Type B pancreatic cell (in vitro differentiated cells): ENCODE data around the gene FOXF1. TPM values are rescaled to one million over a fixed set of nuclear protein-coding genes. Genes with fewer than 3 reads are reported as not detected.
A peak's percentile ranks its signal among the peaks of the same experiment; 100 is the strongest.

Experiments used
- DNase-seq: peaks from one replicate; pipeline ENCODE4 v3.0.0; 2021; ENCODE audit warnings: mixed read lengths; ENCODE audit not compliant: unreplicated experiment; ENCODE audit errors: extremely low spot score
- H3K27ac Mint-ChIP-seq: 2 replicates; pipeline ENCODE4 v1.8.0; 2021; ENCODE audit warnings: mild to moderate bottlenecking, mixed read lengths
- H3K27me3 Mint-ChIP-seq: 2 replicates; pipeline ENCODE4 v1.8.0; 2021; ENCODE audit warnings: mixed read lengths
- H3K36me3 Mint-ChIP-seq: 2 replicates; pipeline ENCODE4 v1.8.0; 2021; ENCODE audit warnings: mixed read lengths
- H3K4me1 Mint-ChIP-seq: one replicate; pipeline ENCODE4 v1.8.0; 2021; ENCODE audit warnings: mixed read lengths; ENCODE audit not compliant: unreplicated experiment
- H3K4me3 Mint-ChIP-seq: 2 replicates; pipeline ENCODE4 v1.8.0; 2021; ENCODE audit warnings: mild to moderate bottlenecking, mixed read lengths
- H3K9me3 Mint-ChIP-seq: 2 replicates; pipeline ENCODE4 v1.8.0; 2021; ENCODE audit warnings: mixed read lengths
- total RNA-seq: library from RNA; stranded (reverse); gene quantifications from 2 replicates; pipeline ENCODE4 v1.2.1, GENCODE V29; 2021; ENCODE audit warnings: low replicate concordance
- TF ChIP-seq, protein P1 (sequence below): fragments of 200-600 bp; sonication (generic); conservative IDR thresholded peaks from 2 replicates; pipeline ENCODE4 v1.5.0; 2021; ENCODE audit warnings: antibody characterized with exemption, mild to moderate bottlenecking

FOXF1 gene
- total RNA-seq, 1 donor from 2014 or later: 3.4 TPM

- TF ChIP-seq, protein P1, sequence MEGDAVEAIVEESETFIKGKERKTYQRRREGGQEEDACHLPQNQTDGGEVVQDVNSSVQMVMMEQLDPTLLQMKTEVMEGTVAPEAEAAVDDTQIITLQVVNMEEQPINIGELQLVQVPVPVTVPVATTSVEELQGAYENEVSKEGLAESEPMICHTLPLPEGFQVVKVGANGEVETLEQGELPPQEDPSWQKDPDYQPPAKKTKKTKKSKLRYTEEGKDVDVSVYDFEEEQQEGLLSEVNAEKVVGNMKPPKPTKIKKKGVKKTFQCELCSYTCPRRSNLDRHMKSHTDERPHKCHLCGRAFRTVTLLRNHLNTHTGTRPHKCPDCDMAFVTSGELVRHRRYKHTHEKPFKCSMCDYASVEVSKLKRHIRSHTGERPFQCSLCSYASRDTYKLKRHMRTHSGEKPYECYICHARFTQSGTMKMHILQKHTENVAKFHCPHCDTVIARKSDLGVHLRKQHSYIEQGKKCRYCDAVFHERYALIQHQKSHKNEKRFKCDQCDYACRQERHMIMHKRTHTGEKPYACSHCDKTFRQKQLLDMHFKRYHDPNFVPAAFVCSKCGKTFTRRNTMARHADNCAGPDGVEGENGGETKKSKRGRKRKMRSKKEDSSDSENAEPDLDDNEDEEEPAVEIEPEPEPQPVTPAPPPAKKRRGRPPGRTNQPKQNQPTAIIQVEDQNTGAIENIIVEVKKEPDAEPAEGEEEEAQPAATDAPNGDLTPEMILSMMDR: peak; percentile 7
- Mint-ChIP-seq H3K4me3 (peak overlapping the region; percentile 61), H3K9me3 (no peaks in the 10 kb centered on the region), H3K36me3 (no peaks in the 10 kb centered on the region), H3K27me3 (peaks cover 94% of the 10 kb centered on the region), H3K4me1 (peaks cover 20% of the 10 kb centered on the region), H3K27ac (no peak overlapping the region)
- no peak for DNase-seq
These were observed 11.5 kb upstream of the FOXF1 start for GRCh38 chr16:86498671-86499439.

DNA sequence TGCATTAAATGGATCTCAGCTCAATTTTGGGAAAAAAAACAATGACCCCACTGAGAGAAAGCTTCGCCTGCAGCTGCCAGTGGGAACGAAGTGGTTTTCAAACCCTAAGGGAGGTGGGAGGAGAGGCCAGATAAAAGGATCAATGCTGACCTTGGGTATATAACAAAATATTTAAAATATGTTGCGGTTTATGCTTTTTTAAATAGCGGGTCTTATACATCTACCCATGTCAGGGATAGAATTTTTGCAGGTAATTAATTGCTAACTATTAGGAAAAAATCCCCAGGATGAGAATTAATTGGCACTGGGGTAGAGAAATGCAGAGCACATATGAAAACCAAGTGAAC lies 10.9 kb upstream of the FOXF1 start:
- Mint-ChIP-seq H3K4me3 (peak overlapping the region; percentile 51), H3K27ac (no peak overlapping the region), H3K36me3 (no peaks in the 10 kb centered on the region), H3K27me3 (peaks cover 94% of the 10 kb centered on the region), H3K9me3 (no peaks in the 10 kb centered on the region), H3K4me1 (peaks cover 15% of the 10 kb centered on the region)
- no peak for DNase-seq
- TF ChIP-seq, protein P1: no peak

GRCh38 chr16:86499889-86500707 lies 10.2 kb upstream of the FOXF1 start:
- Mint-ChIP-seq H3K4me1 (peaks cover 19% of the 10 kb centered on the region), H3K9me3 (no peaks in the 10 kb centered on the region), H3K27ac (no peak overlapping the region), H3K4me3 (no peak overlapping the region), H3K27me3 (peaks cover 94% of the 10 kb centered on the region), H3K36me3 (no peaks in the 10 kb centered on the region)
- DNase-seq: no peak
- TF ChIP-seq, protein P1: no peak

DNA sequence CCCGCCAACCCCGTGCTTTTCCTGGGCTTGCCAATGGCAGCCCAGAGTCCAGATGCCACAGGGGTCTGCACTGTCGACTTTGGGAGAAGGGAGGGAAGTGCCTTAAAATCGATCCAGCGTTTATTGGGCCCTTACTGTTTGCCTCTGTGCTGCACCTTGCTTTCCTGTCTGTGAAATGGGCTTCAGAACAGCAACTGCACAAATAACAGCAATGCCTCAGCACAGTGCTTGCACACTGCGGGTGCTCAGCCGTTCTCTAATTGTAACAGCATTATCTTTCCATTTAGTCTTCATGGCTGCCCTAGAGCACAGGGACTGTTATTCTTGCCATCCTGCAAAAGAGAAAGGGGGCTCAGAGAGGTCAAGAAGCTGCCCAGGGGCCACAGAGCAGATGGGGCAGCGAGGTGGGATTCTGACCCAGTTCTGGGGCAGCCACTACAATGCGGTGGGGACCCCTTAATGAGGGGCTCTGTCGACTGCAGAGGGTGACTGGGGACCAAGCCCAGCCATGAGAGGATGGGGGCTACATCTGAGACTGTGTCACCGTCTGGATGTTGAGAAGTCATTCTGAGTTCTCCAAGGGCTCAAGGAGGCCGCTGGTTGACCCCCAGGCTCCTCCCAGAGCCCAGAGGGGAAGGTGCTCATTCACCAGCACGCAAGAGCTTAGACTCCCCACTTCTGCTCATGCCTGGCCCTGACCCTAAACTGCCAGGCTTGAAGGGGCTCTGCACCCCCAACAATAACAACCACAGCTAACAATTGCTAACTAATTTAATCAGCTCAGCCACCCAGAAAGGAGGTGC lies 9.4 kb upstream of the FOXF1 start:
- DNase-seq: no peak
- TF ChIP-seq, protein P1: no peak
- Mint-ChIP-seq H3K36me3 (no peaks in the 10 kb centered on the region), H3K4me1 (peaks cover 22% of the 10 kb centered on the region), H3K27ac (no peak overlapping the region), H3K9me3 (no peaks in the 10 kb centered on the region), H3K27me3 (peaks cover 93% of the 10 kb centered on the region), H3K4me3 (no peak overlapping the region)

GRCh38 chr16:86501989-86502855 lies 8.1 kb upstream of the FOXF1 start:
- Mint-ChIP-seq H3K9me3 (no peaks in the 10 kb centered on the region), H3K36me3 (no peaks in the 10 kb centered on the region), H3K4me3 (no peak overlapping the region), H3K4me1 (peaks cover 29% of the 10 kb centered on the region), H3K27me3 (peaks cover 93% of the 10 kb centered on the region), H3K27ac (no peak overlapping the region)
- TF ChIP-seq, protein P1: no peak
- no peak for DNase-seq
